BJ (cell line): ENCODE data around the gene SPINK6. TPM values are rescaled to one million over a fixed set of nuclear protein-coding genes. Genes with fewer than 3 reads are reported as not detected.

Source experiments
- CTCF ChIA-PET: fragments of 350-600 bp; formaldehyde crosslinking; extraction: SDS; loops from one replicate; lab custom pipeline; 2021; ENCODE audit warnings: antibody characterized with exemption, inconsistent platforms; lab: Yijun Ruan, JAX
- POLR2A ChIA-PET: fragments of 300-600 bp; sonication (Branson Sonifier 250); formaldehyde crosslinking; extraction: SDS; loops from one replicate; lab custom pipeline; 2021; ENCODE audit warnings: antibody characterized with exemption; lab: Charles Lee
- DNase-seq: peaks from one replicate; pipeline ENCODE4 v3.0.0-alpha.2; 2011; ENCODE audit warnings: low read depth
- H3K27me3 ChIP-seq: 2 replicates; pipeline ENCODE4 v1.6.0; 2011; ENCODE audit warnings: low read length; ENCODE audit not compliant: control insufficient read depth, insufficient read depth
- H3K36me3 ChIP-seq: 2 replicates; pipeline ENCODE4 v1.5.1; 2011; ENCODE audit warnings: low read length; ENCODE audit not compliant: control insufficient read depth, insufficient read depth
- H3K4me3 ChIP-seq: 2 replicates; pipeline ENCODE4 v1.5.1; 2011; ENCODE audit warnings: low read depth, mild to moderate bottlenecking, control low read depth, low read length
- CTCF ChIP-seq: IDR thresholded peaks from 2 replicates; pipeline ENCODE4 v1.5.1; 2011; ENCODE audit warnings: low read depth, mild to moderate bottlenecking, control low read depth, inconsistent platforms, low read length, moderate library complexity; ENCODE audit not compliant: insufficient read depth
- polyA plus RNA-seq: library from polyadenylated mRNA; depleted of rRNA; stranded (reverse); fragments of >200 nt; gene quantifications from 2 replicates; pipeline ENCODE4 v1.2.3, GENCODE V29; 2011; rRNA removed
- small RNA-seq: library from RNA; depleted of rRNA; stranded (forward); fragments of <200 nt; gene quantifications from one replicate; pipeline ENCODE3, GENCODE V24; 2012; ENCODE audit warnings: low replicate concordance, low read depth; ENCODE audit not compliant: insufficient read length

The SPINK6 gene
- polyA plus RNA-seq, 1 experiment = not detected

DNA sequence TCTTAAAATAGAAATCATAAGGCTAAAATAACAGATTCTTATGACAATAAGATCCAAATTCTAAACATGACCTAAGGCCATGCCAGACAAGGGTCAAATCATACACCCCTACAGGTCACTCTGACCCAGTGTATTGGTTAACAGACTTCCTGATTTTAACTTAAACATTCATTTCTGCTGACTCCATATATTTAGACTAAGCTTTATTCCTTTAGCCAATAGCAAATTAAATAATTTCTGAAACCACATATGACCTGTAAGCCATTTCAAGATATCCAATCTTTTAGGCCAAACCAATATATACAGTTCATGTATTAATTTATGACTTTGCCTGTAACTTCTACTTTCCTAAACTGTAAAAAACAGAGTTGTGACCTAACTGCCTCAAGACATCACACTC is 58.4 kb downstream of the SPINK6 start:
- ChIA-PET CTCF (no interaction called here), POLR2A (no interaction called here)
- no peak for TF ChIP-seq CTCF
- no peak overlapping the region for H3K4me3 ChIP-seq
- no peaks in the 10 kb centered on the region for H3K36me3 ChIP-seq
- no peak for DNase-seq
- H3K27me3 ChIP-seq = no peaks in the 10 kb centered on the region

Small RNAs within 50 kb of the gene (small RNA-seq; reads per million reads assigned to genes)
- not detected for gene HMGN1P16

Other genes starting within 250 kb of the SPINK6 start
- gene SPINK5, start 139.1 kb upstream of the SPINK6 start, polyA plus RNA-seq = not detected in 2 replicates
- gene SPINK14, start 34.5 kb upstream of the SPINK6 start, polyA plus RNA-seq = not detected in 2 replicates
- not detected in 2 replicates for gene MARCOL, start 35.5 kb downstream of the SPINK6 start, polyA plus RNA-seq
- not detected in 2 replicates for gene SPINK13, start 65.8 kb downstream of the SPINK6 start, polyA plus RNA-seq
- gene SPINK7, start 109.4 kb downstream of the SPINK6 start, polyA plus RNA-seq = not detected in 2 replicates
- gene SPINK9, start 132.5 kb downstream of the SPINK6 start, polyA plus RNA-seq = not detected in 2 replicates
- 19.3 and 36.3 TPM in 2 replicates for gene FBXO38, start 180.9 kb downstream of the SPINK6 start, polyA plus RNA-seq